HCT116 (cell line): ENCODE results near the gene MEI1.

Experiments used
- POLR2A ChIP-seq: IDR thresholded peaks from 2 replicates; pipeline ENCODE4 v1.7.0; 2011; ENCODE audit warnings: borderline replicate concordance; ENCODE audit not compliant: insufficient read depth, insufficient read length; ENCODE audit errors: extremely low read depth
- POLR2AphosphoS5 ChIP-seq: IDR thresholded peaks from 2 replicates; pipeline ENCODE4 v1.6.1; 2011; ENCODE audit warnings: mild to moderate bottlenecking, low read depth, low read length, moderate library complexity
- ZNF274 ChIP-seq: fragments of 200-500 bp; sonication (Bioruptor generic); IDR thresholded peaks from 2 replicates; pipeline ENCODE4 v1.6.1; 2014; ENCODE audit warnings: mild to moderate bottlenecking, low read depth, low read length, inconsistent platforms
- TF ChIP-seq, protein P1 (sequence below), 3 experiments: fragments of 200-600 bp in 1 of 3; sonication (generic) in 1 of 3; IDR thresholded peaks in 2 of 3; conservative IDR thresholded peaks in 1 of 3; 2 replicates each; pipeline ENCODE4 v1.5.1; 2012 to 2017; ENCODE audit warnings: low read depth in 2 of 3, low read length in 2 of 3, antibody characterized with exemption in 1 of 3, borderline replicate concordance in 1 of 3, control low read depth in 1 of 3, mild to moderate bottlenecking in 1 of 3, mixed read lengths in 1 of 3, mixed run types in 1 of 3, moderate library complexity in 1 of 3; ENCODE audit not compliant: insufficient read depth in 1 of 3

GRCh38 chr22:41690476-41690875 lies 8.8 kb upstream of the MEI1 start:
- TF ChIP-seq ZNF274 (no peak), POLR2AphosphoS5 (no peak), POLR2A (no peak)
- TF ChIP-seq, protein P1, sequence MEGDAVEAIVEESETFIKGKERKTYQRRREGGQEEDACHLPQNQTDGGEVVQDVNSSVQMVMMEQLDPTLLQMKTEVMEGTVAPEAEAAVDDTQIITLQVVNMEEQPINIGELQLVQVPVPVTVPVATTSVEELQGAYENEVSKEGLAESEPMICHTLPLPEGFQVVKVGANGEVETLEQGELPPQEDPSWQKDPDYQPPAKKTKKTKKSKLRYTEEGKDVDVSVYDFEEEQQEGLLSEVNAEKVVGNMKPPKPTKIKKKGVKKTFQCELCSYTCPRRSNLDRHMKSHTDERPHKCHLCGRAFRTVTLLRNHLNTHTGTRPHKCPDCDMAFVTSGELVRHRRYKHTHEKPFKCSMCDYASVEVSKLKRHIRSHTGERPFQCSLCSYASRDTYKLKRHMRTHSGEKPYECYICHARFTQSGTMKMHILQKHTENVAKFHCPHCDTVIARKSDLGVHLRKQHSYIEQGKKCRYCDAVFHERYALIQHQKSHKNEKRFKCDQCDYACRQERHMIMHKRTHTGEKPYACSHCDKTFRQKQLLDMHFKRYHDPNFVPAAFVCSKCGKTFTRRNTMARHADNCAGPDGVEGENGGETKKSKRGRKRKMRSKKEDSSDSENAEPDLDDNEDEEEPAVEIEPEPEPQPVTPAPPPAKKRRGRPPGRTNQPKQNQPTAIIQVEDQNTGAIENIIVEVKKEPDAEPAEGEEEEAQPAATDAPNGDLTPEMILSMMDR (IDR thresholded peaks at IDR 0.05 in 2 of 3, conservative IDR thresholded peaks at IDR 0.05 in 1 of 3; ENCODE audit: borderline replicate concordance in 1 of 3, insufficient read depth in 1 of 3, low read depth in 2 of 3, low read length in 2 of 3): no peak
